HG03139 (cell line): Measurements from ENCODE around the gene MB.

ENCODE experiments used
- ATAC-seq: cut with Tn5 transposase; IDR thresholded peaks from one replicate; pipeline ENCODE4 v1.9.1; 2021; ENCODE audit not compliant: unreplicated experiment

MB gene

DNA sequence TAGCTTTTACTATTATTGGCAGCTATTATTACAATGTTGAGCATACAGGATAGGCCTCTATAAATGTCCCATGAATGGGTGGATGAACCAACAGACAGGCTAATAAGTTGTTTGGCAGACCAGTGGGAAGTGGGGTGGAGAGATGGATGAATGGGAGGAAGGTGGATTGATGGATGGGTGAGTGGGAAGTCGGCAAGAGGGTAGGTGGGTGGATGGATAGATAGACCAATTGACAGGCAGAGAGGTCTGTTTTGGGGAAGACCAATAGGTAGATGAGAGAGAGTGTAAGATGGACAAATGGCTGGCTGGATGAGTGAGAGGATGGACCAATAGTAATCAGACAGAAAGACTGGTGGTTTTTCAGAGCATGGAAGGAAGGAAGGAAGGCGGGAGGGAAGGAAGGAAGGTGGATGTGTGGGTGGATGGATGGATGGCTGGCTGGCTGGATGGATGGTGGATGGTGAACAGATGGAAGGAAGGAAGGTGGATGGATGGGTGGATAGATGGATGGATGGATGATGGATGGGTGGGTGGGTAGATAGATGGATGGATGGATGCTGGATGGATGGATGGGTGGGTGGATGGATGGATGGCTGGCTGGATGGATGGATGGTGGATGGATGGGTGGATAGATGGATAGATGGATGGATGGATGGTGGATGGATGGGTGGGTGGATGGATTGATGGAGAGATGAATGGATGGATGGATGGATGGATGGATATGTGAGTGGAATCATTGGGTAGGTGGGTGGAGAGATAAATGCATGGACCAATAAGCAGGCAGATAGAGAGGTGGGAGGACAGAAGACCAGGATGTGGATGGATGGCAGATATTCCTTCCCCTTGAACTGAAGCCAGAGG lies 39.1 kb downstream of the MB start:
- no peak for ATAC-seq

DNA sequence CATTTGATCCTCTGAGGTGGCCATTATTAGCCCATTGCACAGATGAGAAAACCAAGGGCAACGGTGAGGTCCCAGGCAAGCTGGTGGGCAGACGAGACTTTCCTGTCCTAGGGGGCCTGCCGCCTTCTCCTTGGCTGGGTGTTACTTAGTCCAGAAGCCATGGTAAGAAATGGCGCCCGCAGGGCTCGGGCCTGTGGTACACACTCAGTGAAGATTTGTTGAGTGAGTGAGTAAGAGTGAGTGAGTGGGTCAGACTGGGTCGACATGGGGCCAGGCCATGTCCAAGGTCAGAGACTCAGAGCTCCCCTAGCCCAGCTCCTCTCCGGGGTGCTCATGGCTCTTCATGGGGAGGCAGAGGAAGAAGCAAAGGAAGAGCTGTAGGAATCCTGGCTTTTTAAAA lies 40.5 kb downstream of the MB start:
- no peak for ATAC-seq

GRCh38 chr22:35575116-35575748 lies 41.9 kb downstream of the MB start:
- no peak for ATAC-seq

DNA sequence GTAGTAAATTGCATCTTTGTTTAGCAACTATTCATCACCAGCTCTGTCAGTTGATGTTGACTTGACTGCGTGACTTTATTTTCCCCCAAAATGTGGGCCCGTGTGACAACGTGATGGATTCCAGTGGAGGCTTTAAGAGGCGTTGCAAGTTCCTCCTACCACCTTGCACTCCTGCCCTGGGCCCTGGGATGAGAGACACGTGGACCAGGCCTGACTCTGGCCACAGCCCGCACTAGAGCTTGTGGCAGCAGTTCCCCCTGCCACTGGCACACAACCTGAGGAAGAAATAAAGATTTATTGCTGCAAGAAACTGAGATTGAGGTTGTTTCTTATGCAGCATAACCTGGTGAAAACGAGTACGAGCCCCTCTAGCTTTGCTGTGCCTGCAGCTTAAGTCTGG lies 44.6 kb downstream of the MB start:
- no peak for ATAC-seq

DNA sequence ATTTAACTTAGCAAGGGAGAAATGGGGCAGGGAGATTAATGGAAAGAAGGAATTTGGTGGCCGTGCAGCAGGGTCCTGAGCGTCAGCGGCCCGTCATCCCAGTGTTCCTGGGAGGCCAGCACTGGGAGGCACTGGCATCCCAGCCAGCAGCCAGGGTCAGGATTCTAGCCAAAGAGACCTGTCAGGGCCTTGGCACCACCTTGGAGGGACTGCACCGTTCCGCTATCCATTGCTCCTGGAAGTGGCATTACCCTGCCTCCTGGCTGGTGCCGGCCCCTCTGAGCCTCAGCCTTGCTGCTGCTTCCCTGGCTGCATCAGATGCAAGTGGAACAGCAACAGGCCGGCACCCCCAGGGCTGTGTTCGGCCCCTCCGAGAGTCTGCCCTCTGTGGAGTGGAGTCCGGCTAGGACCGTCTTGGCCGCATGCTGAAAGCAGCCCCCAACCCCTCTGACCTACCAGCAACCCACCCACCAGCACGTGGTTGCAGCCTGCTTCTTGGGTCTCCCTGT lies 46.4 kb downstream of the MB start:
- no peak for ATAC-seq

GRCh38 chr22:35569916-35570315 lies 47.2 kb downstream of the MB start:
- no peak for ATAC-seq

GRCh38 chr22:35568751-35569739 lies 48.1 kb downstream of the MB start:
- ATAC-seq = no peak

GRCh38 chr22:35567351-35568141 lies 49.6 kb downstream of the MB start:
- no peak for ATAC-seq

GRCh38 chr22:35564975-35565867 lies 51.9 kb downstream of the MB start:
- ATAC-seq = no peak

DNA sequence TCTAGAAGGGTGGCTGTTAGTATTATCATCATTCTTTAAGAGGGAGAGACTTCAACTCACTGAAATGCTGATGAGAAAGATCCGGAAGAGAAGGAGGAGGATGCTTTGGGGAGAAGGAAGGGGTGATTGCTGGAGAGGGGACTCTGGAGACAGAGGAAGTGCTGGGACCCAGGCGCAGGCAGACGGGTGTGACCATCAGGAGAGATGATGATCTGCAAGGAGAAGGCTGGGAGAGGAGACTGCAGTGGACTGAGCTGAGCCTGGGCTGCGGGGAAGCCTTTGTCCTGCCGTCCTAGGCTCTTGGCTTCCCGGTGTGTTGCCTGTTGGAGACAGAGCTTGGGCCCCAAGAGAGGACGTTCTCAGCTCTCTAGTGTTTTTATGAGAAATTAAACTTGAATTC lies 53.9 kb downstream of the MB start:
- ATAC-seq = no peak

DNA sequence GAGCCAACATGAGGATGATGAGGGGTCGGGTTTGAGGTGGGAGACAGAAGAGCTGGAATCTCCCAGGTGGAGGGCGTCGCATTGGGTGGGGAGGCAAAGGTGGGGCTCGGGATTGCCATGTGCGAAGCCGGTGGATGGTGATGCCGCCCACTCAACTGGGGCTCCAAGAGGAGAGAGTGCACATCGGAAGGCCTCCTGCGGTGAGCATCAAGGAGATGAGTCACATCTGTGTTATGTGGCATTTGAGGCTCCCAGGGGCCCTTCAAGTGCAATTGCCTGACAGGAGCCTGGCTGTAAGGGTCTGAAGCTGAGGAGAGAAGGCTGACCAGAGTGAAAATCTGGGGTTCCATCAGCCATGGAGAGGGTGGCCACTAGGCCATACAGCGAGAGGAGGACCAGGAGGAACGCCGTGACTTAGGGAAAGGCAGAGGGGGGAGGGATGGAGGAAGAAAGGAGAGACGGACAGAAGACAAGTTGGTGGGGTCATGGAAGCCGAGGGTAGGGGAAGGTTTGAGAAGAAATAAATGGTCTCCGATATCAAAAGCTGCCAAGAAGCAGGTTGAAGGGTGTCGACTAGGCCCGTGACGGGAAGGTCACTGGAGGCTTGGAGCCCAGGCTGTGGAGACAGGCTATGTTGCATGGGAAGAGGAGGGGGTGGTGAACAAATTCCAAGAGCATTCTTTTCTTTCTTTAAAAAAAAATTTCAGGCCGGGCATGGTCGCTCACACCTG lies 55.2 kb downstream of the MB start:
- no peak for ATAC-seq

DNA sequence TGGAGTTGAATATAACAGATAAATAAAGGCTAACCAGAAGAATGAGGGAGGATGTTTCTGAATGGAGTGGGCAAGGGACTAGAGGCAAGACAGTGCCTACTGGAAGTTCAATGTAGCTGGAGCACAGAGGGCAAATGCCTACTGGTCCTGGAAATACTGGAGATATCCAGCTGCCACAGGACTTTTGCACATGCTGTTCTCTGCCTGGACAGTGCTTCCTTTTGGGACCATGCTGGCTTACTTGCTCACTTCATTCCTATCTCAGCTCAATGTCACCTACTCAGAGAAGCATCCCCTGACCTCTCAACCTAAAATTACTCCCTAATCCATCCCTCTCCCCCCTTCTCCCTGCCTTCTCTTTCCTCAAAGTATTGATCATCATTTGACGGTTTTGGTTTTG lies 56.3 kb downstream of the MB start:
- ATAC-seq = no peak

DNA sequence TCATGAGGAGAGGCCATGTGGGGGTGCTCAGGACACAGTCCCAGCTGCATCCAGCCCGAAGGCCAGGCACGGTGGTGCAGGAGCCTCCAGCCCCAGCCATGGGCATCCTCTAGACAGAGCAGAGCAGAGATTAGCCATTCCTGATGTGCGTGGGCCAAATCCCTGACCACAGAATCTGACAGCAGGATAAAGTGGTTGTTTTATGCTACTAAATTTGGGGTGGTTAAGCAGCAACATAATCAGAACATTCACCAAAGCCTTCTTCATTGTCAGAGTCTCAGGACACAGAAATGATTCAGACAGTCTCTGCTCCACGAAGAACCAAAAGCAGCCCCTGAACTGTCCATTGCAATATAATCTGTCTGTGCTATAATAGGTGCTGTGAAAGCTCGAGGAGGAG lies 56.8 kb downstream of the MB start:
- ATAC-seq = no peak

GRCh38 chr22:35559354-35560005 lies 57.6 kb downstream of the MB start:
- no peak for ATAC-seq

DNA sequence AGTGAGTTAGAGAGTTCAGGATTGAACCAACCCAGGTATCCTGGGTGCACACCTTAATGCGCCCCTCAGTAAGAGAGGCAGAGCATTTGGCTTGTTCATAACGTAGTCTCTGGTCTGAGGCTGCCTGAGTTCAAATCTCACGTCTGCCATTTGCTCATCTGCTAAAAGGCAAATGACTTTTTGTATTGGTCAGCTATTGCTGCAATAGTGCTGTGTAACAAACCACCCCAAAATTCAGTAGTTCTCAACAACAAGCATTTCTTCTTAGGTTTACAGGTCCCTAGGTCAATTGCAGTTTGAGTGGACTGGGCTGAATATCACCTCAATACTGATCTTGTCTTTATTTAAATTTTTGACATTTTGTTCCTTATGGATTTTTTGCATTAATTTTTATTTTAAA lies 58.4 kb downstream of the MB start:
- ATAC-seq = no peak

GRCh38 chr22:35558031-35558430 lies 59.1 kb downstream of the MB start:
- no peak for ATAC-seq
